Panc1 (cell line): ENCODE data around the gene KCNQ4. TPM values are rescaled to one million over a fixed set of nuclear protein-coding genes. Genes with fewer than 3 reads are reported as not detected.
A peak's percentile ranks its signal among the peaks of the same experiment; 100 is the strongest.

Source experiments
- ATAC-seq: fragments of 200-7000 bp; cut with Tn5 transposase; 2 replicates; pipeline ENCODE4 v1.9.1; 2020; ENCODE audit warnings: mild to moderate bottlenecking, moderate library complexity
- BruUV-seq: library from RNA; stranded (reverse); fragments of 400-500 nt; replicated peaks from 2 replicates; lab custom pipeline; 2021; lab: Mats Ljungman, UMichigan
- CTCF ChIA-PET: fragments of 300-600 bp; sonication (Branson Sonifier 250); formaldehyde crosslinking; loops from one replicate; lab custom pipeline; 2022; ENCODE audit warnings: antibody characterized with exemption; lab: Charles Lee
- POLR2A ChIA-PET: fragments of 300-600 bp; sonication (Branson Sonifier 250); formaldehyde crosslinking; loops from one replicate; lab custom pipeline; 2022; ENCODE audit warnings: antibody characterized with exemption; lab: Charles Lee
- DNase-seq: peaks from one replicate; pipeline ENCODE4 v3.0.0-alpha.2; 2010; ENCODE audit warnings: low read depth, low spot score
- H3K27ac ChIP-seq: 2 replicates; pipeline ENCODE4 v1.5.1; 2011; ENCODE audit warnings: mild to moderate bottlenecking, low read length, inconsistent platforms
- H3K27me3 ChIP-seq: fragments of 200-500 bp; sonication (Bioruptor generic); 2 replicates; pipeline ENCODE4 v1.6.0; 2014; ENCODE audit warnings: low read length, inconsistent platforms; ENCODE audit not compliant: control insufficient read depth, insufficient read depth
- H3K36me3 ChIP-seq: fragments of 200-500 bp; sonication (Bioruptor generic); 2 replicates; pipeline ENCODE4 v1.5.1; 2014; ENCODE audit warnings: inconsistent platforms, mild to moderate bottlenecking, low read length, moderate library complexity; ENCODE audit not compliant: control insufficient read depth, insufficient read depth
- H3K4me1 ChIP-seq: 2 replicates; pipeline ENCODE4 v1.5.1; 2011; ENCODE audit warnings: inconsistent platforms, mild to moderate bottlenecking, low read length, moderate library complexity; ENCODE audit not compliant: control insufficient read depth, insufficient read depth
- H3K4me3 ChIP-seq, 2 experiments: 2 replicates each; pipeline ENCODE4 v1.5.1; 2011 to 2012; ENCODE audit warnings: low read depth in 2 of 2, low read length in 2 of 2, mild to moderate bottlenecking in 2 of 2, inconsistent platforms in 1 of 2, moderate library complexity in 1 of 2
- H3K9me3 ChIP-seq: fragments of 200-500 bp; sonication (Bioruptor generic); 2 replicates; pipeline ENCODE4 v1.5.1; 2014; ENCODE audit warnings: low read depth, mild to moderate bottlenecking, inconsistent platforms, low read length, moderate library complexity; ENCODE audit not compliant: control insufficient read depth, insufficient read depth
- POLR2AphosphoS5 ChIP-seq: IDR thresholded peaks from 2 replicates; pipeline ENCODE4 v1.6.1; 2012; ENCODE audit warnings: mild to moderate bottlenecking, low read depth, low read length, moderate library complexity
- SIN3A ChIP-seq: IDR thresholded peaks from 2 replicates; pipeline ENCODE4 v1.6.1; 2012; ENCODE audit warnings: low read depth, mild to moderate bottlenecking, low read length, moderate library complexity, borderline replicate concordance; ENCODE audit not compliant: insufficient read depth
- TCF7L2 ChIP-seq: IDR thresholded peaks from 2 replicates; pipeline ENCODE4 v1.6.1; 2011; ENCODE audit warnings: mild to moderate bottlenecking, low read depth, low read length, inconsistent platforms
- in situ Hi-C: cut with HindIII; loops from 2 replicates; pipeline ENCODE4 v1.10.0; 2016; ENCODE audit warnings: low sequenced_read_pairs, low pct_unique_long_range_greater_than_20kb
- intact Hi-C: fragments of 100-400 bp; cut with micrococcal nuclease; formaldehyde crosslinking; loops from one replicate; pipeline ENCODE4 v1.10.0; 2022; ENCODE audit not compliant: unreplicated experiment
- total RNA-seq: library from RNA; stranded (reverse); gene quantifications from one replicate; pipeline ENCODE4 v1.2.1, GENCODE V29; 2021; ENCODE audit not compliant: unreplicated experiment
- TF ChIP-seq, protein P1 (sequence below), 2 experiments: IDR thresholded peaks; 2 replicates each; pipeline ENCODE4 v1.6.1; 2011 to 2012; ENCODE audit warnings: low read depth in 2 of 2, control low read depth in 1 of 2, low read length in 1 of 2, mild to moderate bottlenecking in 1 of 2, moderate library complexity in 1 of 2; ENCODE audit not compliant: insufficient read depth in 1 of 2
- TF ChIP-seq, protein P2 (sequence below): fragments of 450-650 bp; IDR thresholded peaks from 2 replicates; pipeline ENCODE4 v1.5.1; 2017; ENCODE audit warnings: mild to moderate bottlenecking

KCNQ4 gene
- total RNA-seq, 1 experiment from 2014 or later: 2.6 TPM

DNA sequence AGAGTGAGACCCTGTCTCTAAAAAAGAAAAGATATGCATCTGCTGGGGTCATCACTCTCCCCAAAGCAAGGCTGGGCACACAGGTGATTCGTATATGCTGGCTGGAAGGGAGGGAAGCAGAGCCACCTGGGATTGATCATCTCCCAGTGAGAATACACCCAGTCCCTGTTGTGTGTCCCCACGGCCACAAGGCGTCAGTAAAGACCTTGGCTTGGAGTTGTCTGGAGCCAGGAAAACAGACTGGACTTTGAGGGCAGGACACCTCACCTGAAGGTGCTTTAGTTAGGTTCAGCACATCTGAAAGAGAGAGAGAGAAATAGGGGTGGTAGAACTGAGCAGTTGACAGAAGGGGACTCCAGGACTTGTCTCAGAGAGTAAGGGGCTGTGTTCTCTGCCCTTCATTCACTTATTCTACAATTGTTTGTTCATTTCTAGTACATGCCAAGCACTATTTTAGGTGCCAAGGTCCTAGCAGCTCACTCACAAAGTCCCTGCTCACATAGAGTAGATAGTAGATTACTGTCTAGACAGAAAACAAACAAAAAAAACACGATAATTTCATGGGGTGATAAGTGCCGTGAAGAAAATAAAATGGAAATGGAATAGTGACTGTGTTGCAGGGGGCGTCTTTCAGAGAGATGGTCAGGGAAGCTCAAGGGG lies 65.1 kb downstream of the KCNQ4 start:
- ChIA-PET POLR2A (no interaction called here), CTCF (interaction anchor here (0.5 to 1.5 kb wide), 5 partner anchors 99 to 236 kb away, joined by 3 to 9 read pairs (median 6); no protein-coding TSS in a partner anchor)
- Histone ChIP-seq H3K4me1 (no peaks in the 10 kb centered on the region), H3K27ac (peak overlapping the region; percentile 49; the same call in 1 of the 2 replicates), H3K4me3 (no peak overlapping the region), H3K27me3 (no peaks in the 10 kb centered on the region), H3K9me3 (no peaks in the 10 kb centered on the region), H3K36me3 (no peaks in the 10 kb centered on the region)
- DNase-seq: no peak
- TF ChIP-seq POLR2AphosphoS5: no peak
- TF ChIP-seq SIN3A: no peak
- TF ChIP-seq TCF7L2: no peak
- TF ChIP-seq, protein P1, sequence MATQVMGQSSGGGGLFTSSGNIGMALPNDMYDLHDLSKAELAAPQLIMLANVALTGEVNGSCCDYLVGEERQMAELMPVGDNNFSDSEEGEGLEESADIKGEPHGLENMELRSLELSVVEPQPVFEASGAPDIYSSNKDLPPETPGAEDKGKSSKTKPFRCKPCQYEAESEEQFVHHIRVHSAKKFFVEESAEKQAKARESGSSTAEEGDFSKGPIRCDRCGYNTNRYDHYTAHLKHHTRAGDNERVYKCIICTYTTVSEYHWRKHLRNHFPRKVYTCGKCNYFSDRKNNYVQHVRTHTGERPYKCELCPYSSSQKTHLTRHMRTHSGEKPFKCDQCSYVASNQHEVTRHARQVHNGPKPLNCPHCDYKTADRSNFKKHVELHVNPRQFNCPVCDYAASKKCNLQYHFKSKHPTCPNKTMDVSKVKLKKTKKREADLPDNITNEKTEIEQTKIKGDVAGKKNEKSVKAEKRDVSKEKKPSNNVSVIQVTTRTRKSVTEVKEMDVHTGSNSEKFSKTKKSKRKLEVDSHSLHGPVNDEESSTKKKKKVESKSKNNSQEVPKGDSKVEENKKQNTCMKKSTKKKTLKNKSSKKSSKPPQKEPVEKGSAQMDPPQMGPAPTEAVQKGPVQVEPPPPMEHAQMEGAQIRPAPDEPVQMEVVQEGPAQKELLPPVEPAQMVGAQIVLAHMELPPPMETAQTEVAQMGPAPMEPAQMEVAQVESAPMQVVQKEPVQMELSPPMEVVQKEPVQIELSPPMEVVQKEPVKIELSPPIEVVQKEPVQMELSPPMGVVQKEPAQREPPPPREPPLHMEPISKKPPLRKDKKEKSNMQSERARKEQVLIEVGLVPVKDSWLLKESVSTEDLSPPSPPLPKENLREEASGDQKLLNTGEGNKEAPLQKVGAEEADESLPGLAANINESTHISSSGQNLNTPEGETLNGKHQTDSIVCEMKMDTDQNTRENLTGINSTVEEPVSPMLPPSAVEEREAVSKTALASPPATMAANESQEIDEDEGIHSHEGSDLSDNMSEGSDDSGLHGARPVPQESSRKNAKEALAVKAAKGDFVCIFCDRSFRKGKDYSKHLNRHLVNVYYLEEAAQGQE (IDR thresholded peaks at IDR 0.05; ENCODE audit: insufficient read depth in 1 of 2, low read depth in 2 of 2, low read length in 1 of 2): 0 out of 4 replicates have a peak, but pooled peaks of 1 of the 2 experiments have one; percentile 17
- TF ChIP-seq, protein P2, sequence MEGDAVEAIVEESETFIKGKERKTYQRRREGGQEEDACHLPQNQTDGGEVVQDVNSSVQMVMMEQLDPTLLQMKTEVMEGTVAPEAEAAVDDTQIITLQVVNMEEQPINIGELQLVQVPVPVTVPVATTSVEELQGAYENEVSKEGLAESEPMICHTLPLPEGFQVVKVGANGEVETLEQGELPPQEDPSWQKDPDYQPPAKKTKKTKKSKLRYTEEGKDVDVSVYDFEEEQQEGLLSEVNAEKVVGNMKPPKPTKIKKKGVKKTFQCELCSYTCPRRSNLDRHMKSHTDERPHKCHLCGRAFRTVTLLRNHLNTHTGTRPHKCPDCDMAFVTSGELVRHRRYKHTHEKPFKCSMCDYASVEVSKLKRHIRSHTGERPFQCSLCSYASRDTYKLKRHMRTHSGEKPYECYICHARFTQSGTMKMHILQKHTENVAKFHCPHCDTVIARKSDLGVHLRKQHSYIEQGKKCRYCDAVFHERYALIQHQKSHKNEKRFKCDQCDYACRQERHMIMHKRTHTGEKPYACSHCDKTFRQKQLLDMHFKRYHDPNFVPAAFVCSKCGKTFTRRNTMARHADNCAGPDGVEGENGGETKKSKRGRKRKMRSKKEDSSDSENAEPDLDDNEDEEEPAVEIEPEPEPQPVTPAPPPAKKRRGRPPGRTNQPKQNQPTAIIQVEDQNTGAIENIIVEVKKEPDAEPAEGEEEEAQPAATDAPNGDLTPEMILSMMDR: peak; percentile 96
- intact Hi-C loops: loop anchor here (1.0 to 5.0 kb wide), 3 partner anchors 66 to 236 kb away; partner anchors contain the start of gene KCNQ4
- peak; percentile 92 for ATAC-seq
- in situ Hi-C loops: no loop called here
- BruUV-seq: no TSS peak

DNA sequence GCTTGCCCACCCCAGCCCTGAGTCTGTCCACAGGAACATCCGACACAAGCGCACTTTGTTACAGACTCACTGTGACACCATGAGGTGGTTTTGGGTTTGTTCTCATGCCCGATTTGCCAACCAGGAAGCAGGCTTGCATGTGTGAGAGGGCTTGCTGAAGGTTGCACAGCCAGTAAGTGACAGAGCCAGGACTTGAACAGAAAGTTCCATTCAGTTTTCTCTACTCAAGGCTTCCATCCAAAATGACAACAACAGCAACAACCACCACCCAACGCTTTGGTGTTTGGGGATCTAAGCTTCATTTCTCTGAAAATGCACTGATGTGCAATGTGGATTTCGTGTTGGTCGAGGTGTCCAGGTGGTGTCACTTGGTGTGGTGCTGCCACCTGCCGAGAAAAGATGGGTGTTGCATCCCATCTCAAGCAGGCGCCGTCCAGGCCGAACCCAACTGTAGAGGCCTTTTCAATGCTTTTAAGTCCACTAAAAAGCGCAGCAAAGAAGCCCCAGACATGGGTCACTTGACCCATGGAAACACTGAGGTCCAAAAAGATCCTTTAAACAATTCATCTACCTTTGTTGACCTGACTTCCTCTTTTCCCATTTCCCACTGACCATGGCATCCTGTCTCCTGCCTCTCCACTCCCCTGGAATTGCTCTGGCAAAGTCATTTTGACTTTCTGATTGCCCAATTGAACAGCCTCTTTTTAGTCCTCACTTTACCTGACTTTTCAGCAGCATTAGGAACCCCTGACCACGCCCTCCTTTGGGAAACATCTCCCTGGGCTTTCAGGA lies 66.4 kb downstream of the KCNQ4 start:
- DNase-seq (no peak), ATAC-seq (peak; percentile 89)
- ChIA-PET CTCF (interaction anchor here (0.6 to 1.9 kb wide), 7 partner anchors 76 to 130 kb away, joined by 3 to 9 read pairs (median 5); partner anchors contain the start of gene CTPS1), POLR2A (interaction anchor here (0.6 kb wide), 1 partner anchor 183 kb away, joined by 11 read pairs; no protein-coding TSS in a partner anchor)
- no peaks in the 10 kb centered on the region for H3K9me3 ChIP-seq
- in situ Hi-C loops: no loop called here
- H3K27me3 ChIP-seq: no peaks in the 10 kb centered on the region
- no peak for TF ChIP-seq POLR2AphosphoS5
- TF ChIP-seq, protein P2: peak; percentile 93
- no peak for TF ChIP-seq SIN3A
- TF ChIP-seq TCF7L2: no peak
- TF ChIP-seq, protein P1 (IDR thresholded peaks at IDR 0.05; ENCODE audit: insufficient read depth in 1 of 2, low read depth in 2 of 2, low read length in 1 of 2): peak in 1 of 2 experiments; percentile 52; a peak in 1 of 4 replicates
- H3K4me1 ChIP-seq: no peaks in the 10 kb centered on the region
- BruUV-seq: no TSS peak
- no peaks in the 10 kb centered on the region for H3K36me3 ChIP-seq
- intact Hi-C loops: loop anchor here (5.0 kb wide), 2 partner anchors 68 to 238 kb away; partner anchors contain the start of gene KCNQ4
- no peak overlapping the region for H3K4me3 ChIP-seq
- peak overlapping the region; percentile 49; the same call in 1 of the 2 replicates for H3K27ac ChIP-seq
